T-helper 2 cell treated with Interferon-gamma antibody and Interleukin-4, amounts not matched to agents 5 μg/mL and 100 μg/mL, for 36 hours (primary cell): ENCODE data around the gene CSRP1.
A peak's percentile ranks its signal among the peaks of the same experiment; 100 is the strongest.
"Not testable (repeated sequence)": the region's sequence is repeated elsewhere in the genome, so short reads cannot be mapped to it uniquely, and the experiment has no call there.

Experiments used
- DNase-seq: peaks from one replicate; pipeline ENCODE4 v3.0.0; 2021; ENCODE audit warnings: low spot score
- H3K27ac Mint-ChIP-seq: one replicate; pipeline ENCODE4 v1.8.0; 2021; ENCODE audit warnings: mild to moderate bottlenecking, mixed read lengths
- H3K27me3 Mint-ChIP-seq: one replicate; pipeline ENCODE4 v1.8.0; 2021; ENCODE audit warnings: low read depth, mixed read lengths
- H3K36me3 Mint-ChIP-seq: one replicate; pipeline ENCODE4 v1.8.0; 2021; ENCODE audit warnings: low read depth, mixed read lengths
- H3K4me1 Mint-ChIP-seq: one replicate; pipeline ENCODE4 v1.8.0; 2021; ENCODE audit warnings: low read depth, mixed read lengths
- H3K4me3 Mint-ChIP-seq: one replicate; pipeline ENCODE4 v1.8.0; 2022; ENCODE audit warnings: mild to moderate bottlenecking, moderate library complexity, mixed read lengths
- H3K9me3 Mint-ChIP-seq: one replicate; pipeline ENCODE4 v1.8.0; 2021; ENCODE audit warnings: mixed read lengths

CSRP1 gene

GRCh38 chr1:201506557-201507359, at the start of gene CSRP1:
TSS of gene CSRP1 (minus strand) at chr1:201507123. CDS start at chr1:201496303, 10,820 bp downstream.
- H3K27ac Mint-ChIP-seq = peak within 1 kb of the TSS; percentile 89
- DNase-seq = peak; percentile 82
- H3K9me3 Mint-ChIP-seq = no peaks in the 10 kb centered on the region
- peaks cover 7% of the 10 kb centered on the region for H3K36me3 Mint-ChIP-seq
- H3K27me3 Mint-ChIP-seq = no peaks in the 10 kb centered on the region
- H3K4me3 Mint-ChIP-seq = peak within 1 kb of the TSS; percentile 93
- H3K4me1 Mint-ChIP-seq = peaks cover 45% of the 10 kb centered on the region

GRCh38 chr1:201555593-201555945, 48.6 kb upstream of the CSRP1 start:
- Mint-ChIP-seq H3K4me3 (no peak overlapping the region), H3K4me1 (peaks cover 1% of the 10 kb centered on the region), H3K27ac (no peak overlapping the region), H3K9me3 (no peaks in the 10 kb centered on the region), H3K36me3 (no peaks in the 10 kb centered on the region), H3K27me3 (no peaks in the 10 kb centered on the region)
- no peak for DNase-seq

- Mint-ChIP-seq H3K4me3 (no peak overlapping the region), H3K27me3 (no peaks in the 10 kb centered on the region), H3K36me3 (no peaks in the 10 kb centered on the region), H3K4me1 (peaks cover 1% of the 10 kb centered on the region), H3K9me3 (no peaks in the 10 kb centered on the region), H3K27ac (no peak overlapping the region)
- no peak for DNase-seq
These were observed 48.1 kb upstream of the CSRP1 start for GRCh38 chr1:201554789-201555592.

- no peak for DNase-seq
- Mint-ChIP-seq H3K9me3 (no peaks in the 10 kb centered on the region), H3K4me1 (peaks cover 1% of the 10 kb centered on the region), H3K27me3 (no peaks in the 10 kb centered on the region), H3K27ac (no peak overlapping the region), H3K36me3 (no peaks in the 10 kb centered on the region), H3K4me3 (no peak overlapping the region)
These were observed 47.3 kb upstream of the CSRP1 start for GRCh38 chr1:201554190-201554600.

- Mint-ChIP-seq H3K36me3 (no peaks in the 10 kb centered on the region), H3K4me3 (no peak overlapping the region), H3K27me3 (no peaks in the 10 kb centered on the region), H3K4me1 (peaks cover 1% of the 10 kb centered on the region), H3K27ac (no peak overlapping the region), H3K9me3 (no peaks in the 10 kb centered on the region)
- no peak for DNase-seq
These were observed 46.7 kb upstream of the CSRP1 start for GRCh38 chr1:201553496-201554189.

GRCh38 chr1:201552941-201553351, 46.0 kb upstream of the CSRP1 start:
- Mint-ChIP-seq H3K4me1 (peaks cover 1% of the 10 kb centered on the region), H3K36me3 (no peaks in the 10 kb centered on the region), H3K9me3 (no peaks in the 10 kb centered on the region), H3K4me3 (no peak overlapping the region), H3K27ac (no peak overlapping the region), H3K27me3 (no peaks in the 10 kb centered on the region)
- DNase-seq = no peak

GRCh38 chr1:201551877-201552731, 45.2 kb upstream of the CSRP1 start:
- Mint-ChIP-seq H3K4me3 (no peak overlapping the region), H3K9me3 (no peaks in the 10 kb centered on the region), H3K27ac (no peak overlapping the region), H3K27me3 (no peaks in the 10 kb centered on the region), H3K4me1 (peaks cover 1% of the 10 kb centered on the region), H3K36me3 (no peaks in the 10 kb centered on the region)
- no peak for DNase-seq

- Mint-ChIP-seq H3K27me3 (no peaks in the 10 kb centered on the region), H3K4me1 (peaks cover 1% of the 10 kb centered on the region), H3K9me3 (no peaks in the 10 kb centered on the region), H3K4me3 (no peak overlapping the region), H3K27ac (no peak overlapping the region), H3K36me3 (no peaks in the 10 kb centered on the region)
- no peak for DNase-seq
These were observed 44.2 kb upstream of the CSRP1 start for GRCh38 chr1:201551096-201551495.

- not testable (repeated sequence) for H3K9me3 Mint-ChIP-seq, H3K4me1 Mint-ChIP-seq, H3K4me3 Mint-ChIP-seq, DNase-seq, H3K36me3 Mint-ChIP-seq, H3K27ac Mint-ChIP-seq
- peaks cover 10% of the 10 kb centered on the region for H3K27me3 Mint-ChIP-seq
These were observed 42.6 kb upstream of the CSRP1 start for GRCh38 chr1:201549522-201549921.

- Mint-ChIP-seq H3K27ac (no peak overlapping the region), H3K36me3 (no peaks in the 10 kb centered on the region), H3K4me1 (no peaks in the 10 kb centered on the region), H3K9me3 (no peaks in the 10 kb centered on the region), H3K4me3 (no peak overlapping the region), H3K27me3 (peaks cover 39% of the 10 kb centered on the region)
- DNase-seq = no peak
These were observed 39.0 kb upstream of the CSRP1 start for GRCh38 chr1:201545851-201546492.

- Mint-ChIP-seq H3K4me3 (no peak overlapping the region), H3K9me3 (no peaks in the 10 kb centered on the region), H3K27ac (no peak overlapping the region), H3K27me3 (peaks cover 52% of the 10 kb centered on the region), H3K4me1 (no peaks in the 10 kb centered on the region), H3K36me3 (no peaks in the 10 kb centered on the region)
- no peak for DNase-seq
These were observed 37.8 kb upstream of the CSRP1 start for GRCh38 chr1:201544710-201545109.

GRCh38 chr1:201543871-201544642, 37.1 kb upstream of the CSRP1 start:
- Mint-ChIP-seq H3K36me3 (no peaks in the 10 kb centered on the region), H3K4me1 (peaks cover 2% of the 10 kb centered on the region), H3K4me3 (no peak overlapping the region), H3K27ac (no peak overlapping the region), H3K27me3 (peaks cover 56% of the 10 kb centered on the region), H3K9me3 (no peaks in the 10 kb centered on the region)
- DNase-seq = no peak
